WTC11 (cell line): ENCODE data around the gene WFDC2. TPM values are rescaled to one million over a fixed set of nuclear protein-coding genes. Genes with fewer than 3 reads are reported as not detected.

Source experiments
- ATAC-seq: fragments of 200-7000 bp; cut with Tn5 transposase; 2 replicates; pipeline ENCODE4 v1.10.0; 2021; ENCODE audit warnings: mild to moderate bottlenecking, moderate library complexity
- CTCF ChIA-PET: fragments of 300-600 bp; sonication (Branson Sonifier 250); formaldehyde crosslinking; loops from one replicate; lab custom pipeline; 2021; ENCODE audit warnings: antibody characterized with exemption; lab: Charles Lee
- POLR2A ChIA-PET: fragments of 350-600 bp; sonication (Branson Sonifier 250); formaldehyde crosslinking; loops from one replicate; lab custom pipeline; 2021; ENCODE audit warnings: antibody characterized with exemption; lab: Charles Lee
- DNase-seq: peaks from one replicate; pipeline ENCODE4 v3.0.0; 2021; ENCODE audit warnings: low spot score
- H3K27ac Mint-ChIP-seq: 2 replicates; pipeline ENCODE4 v1.8.0; 2021; ENCODE audit warnings: mixed read lengths
- H3K27me3 Mint-ChIP-seq: 2 replicates; pipeline ENCODE4 v1.8.0; 2021; ENCODE audit warnings: low read depth, mild to moderate bottlenecking, moderate library complexity, mixed read lengths
- H3K36me3 Mint-ChIP-seq: 2 replicates; pipeline ENCODE4 v1.8.0; 2021; ENCODE audit warnings: mixed read lengths
- H3K4me1 Mint-ChIP-seq: 2 replicates; pipeline ENCODE4 v1.8.0; 2022; ENCODE audit warnings: mixed read lengths
- H3K4me3 Mint-ChIP-seq: 2 replicates; pipeline ENCODE4 v1.8.0; 2021; ENCODE audit warnings: mild to moderate bottlenecking, moderate library complexity, mixed read lengths
- H3K9me3 Mint-ChIP-seq: 2 replicates; pipeline ENCODE4 v1.8.0; 2021; ENCODE audit warnings: mixed read lengths
- EMX1 ChIP-seq: fragments of 250-450 bp; sonication (Bioruptor Pico); IDR thresholded peaks from 2 replicates; pipeline ENCODE4 v1.8.0; 2021; ENCODE audit warnings: mild to moderate bottlenecking
- ESRRA ChIP-seq: sonication (generic); formaldehyde crosslinking; IDR thresholded peaks from 2 replicates; pipeline ENCODE4 v1.8.1; 2022; ENCODE audit warnings: mild to moderate bottlenecking, missing genetic modification reagents, borderline replicate concordance
- HMGA2 ChIP-seq: fragments of 250-450 bp; sonication (Bioruptor Pico); IDR thresholded peaks from 2 replicates; pipeline ENCODE4 v1.4.0; 2021; ENCODE audit warnings: mild to moderate bottlenecking, moderate library complexity
- PRRX2 ChIP-seq: fragments of 250-450 bp; sonication (Bioruptor Pico); IDR thresholded peaks from 2 replicates; pipeline ENCODE4 v1.8.0; 2021; ENCODE audit warnings: mild to moderate bottlenecking
- RORB ChIP-seq: fragments of 250-450 bp; sonication (Bioruptor Pico); IDR thresholded peaks from 2 replicates; pipeline ENCODE4 v1.9.0; 2021; ENCODE audit warnings: mild to moderate bottlenecking
- SMAD4 ChIP-seq: sonication (generic); formaldehyde crosslinking; IDR thresholded peaks from 2 replicates; pipeline ENCODE4 v1.8.0; 2022; ENCODE audit warnings: mild to moderate bottlenecking, missing genetic modification reagents
- TCF7 ChIP-seq: sonication (generic); formaldehyde crosslinking; IDR thresholded peaks from 2 replicates; pipeline ENCODE4 v1.8.0; 2022; ENCODE audit warnings: mild to moderate bottlenecking, low read depth, missing genetic modification reagents, moderate library complexity
- TEAD1 ChIP-seq: sonication (generic); formaldehyde crosslinking; IDR thresholded peaks from 2 replicates; pipeline ENCODE4 v1.8.0; 2022; ENCODE audit warnings: mild to moderate bottlenecking, missing genetic modification reagents
- ZNF416 ChIP-seq: fragments of 250-450 bp; sonication (Bioruptor Pico); IDR thresholded peaks from 2 replicates; pipeline ENCODE4 v1.9.0; 2021; ENCODE audit warnings: mild to moderate bottlenecking, inconsistent platforms
- ZNF671 ChIP-seq: fragments of 250-450 bp; sonication (Bioruptor Pico); IDR thresholded peaks from 2 replicates; pipeline ENCODE4 v1.8.0; 2021; ENCODE audit warnings: mild to moderate bottlenecking
- total RNA-seq: library from RNA; stranded (reverse); gene quantifications from 3 replicates; pipeline ENCODE4 v1.2.3, GENCODE V29; 2021
- TF ChIP-seq, protein P1 (sequence below): sonication (generic); formaldehyde crosslinking; IDR thresholded peaks from 2 replicates; pipeline ENCODE4 v1.8.0; 2022; ENCODE audit warnings: mild to moderate bottlenecking, missing genetic modification reagents
- TF ChIP-seq, protein P2 (sequence below): sonication (generic); formaldehyde crosslinking; IDR thresholded peaks from 2 replicates; pipeline ENCODE4 v1.8.1; 2022; ENCODE audit warnings: low read depth, mild to moderate bottlenecking, moderate library complexity, missing genetic modification reagents, borderline replicate concordance
- TF ChIP-seq, protein P3 (sequence below): sonication (generic); formaldehyde crosslinking; IDR thresholded peaks from 2 replicates; pipeline ENCODE4 v1.8.1; 2023; ENCODE audit warnings: mild to moderate bottlenecking, moderate library complexity, missing genetic modification reagents

The WFDC2 gene
- total RNA-seq, 1 experiment from 2014 or later: 76.4 TPM

DNA sequence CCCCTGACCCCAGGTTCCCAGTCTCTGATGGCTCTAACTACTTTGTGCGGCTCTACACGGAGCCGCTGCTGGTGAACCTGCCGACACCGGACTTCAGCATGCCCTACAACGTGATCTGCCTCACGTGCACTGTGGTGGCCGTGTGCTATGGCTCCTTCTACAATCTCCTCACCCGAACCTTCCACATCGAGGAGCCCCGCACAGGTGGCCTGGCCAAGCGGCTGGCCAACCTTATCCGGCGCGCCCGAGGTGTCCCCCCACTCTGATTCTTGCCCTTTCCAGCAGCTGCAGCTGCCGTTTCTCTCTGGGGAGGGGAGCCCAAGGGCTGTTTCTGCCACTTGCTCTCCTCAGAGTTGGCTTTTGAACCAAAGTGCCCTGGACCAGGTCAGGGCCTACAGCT lies 44.0 kb upstream of the WFDC2 start:
- peaks cover 34% of the 10 kb centered on the region for H3K36me3 Mint-ChIP-seq
- H3K4me3 Mint-ChIP-seq: no peak overlapping the region
- ATAC-seq (no peak), DNase-seq (no peak)
- H3K9me3 Mint-ChIP-seq: no peaks in the 10 kb centered on the region
- TF ChIP-seq EMX1 (CRISPR knock-in tag): no peak
- no peak for TF ChIP-seq HMGA2 (CRISPR knock-in tag)
- TF ChIP-seq ESRRA: no peak
- TF ChIP-seq, protein P1, sequence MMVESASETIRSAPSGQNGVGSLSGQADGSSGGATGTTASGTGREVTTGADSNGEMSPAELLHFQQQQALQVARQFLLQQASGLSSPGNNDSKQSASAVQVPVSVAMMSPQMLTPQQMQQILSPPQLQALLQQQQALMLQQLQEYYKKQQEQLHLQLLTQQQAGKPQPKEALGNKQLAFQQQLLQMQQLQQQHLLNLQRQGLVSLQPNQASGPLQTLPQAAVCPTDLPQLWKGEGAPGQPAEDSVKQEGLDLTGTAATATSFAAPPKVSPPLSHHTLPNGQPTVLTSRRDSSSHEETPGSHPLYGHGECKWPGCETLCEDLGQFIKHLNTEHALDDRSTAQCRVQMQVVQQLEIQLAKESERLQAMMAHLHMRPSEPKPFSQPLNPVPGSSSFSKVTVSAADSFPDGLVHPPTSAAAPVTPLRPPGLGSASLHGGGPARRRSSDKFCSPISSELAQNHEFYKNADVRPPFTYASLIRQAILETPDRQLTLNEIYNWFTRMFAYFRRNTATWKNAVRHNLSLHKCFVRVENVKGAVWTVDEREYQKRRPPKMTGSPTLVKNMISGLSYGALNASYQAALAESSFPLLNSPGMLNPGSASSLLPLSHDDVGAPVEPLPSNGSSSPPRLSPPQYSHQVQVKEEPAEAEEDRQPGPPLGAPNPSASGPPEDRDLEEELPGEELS: no peak
- TF ChIP-seq SMAD4 (CRISPR knock-in tag): no peak
- TF ChIP-seq, protein P2, sequence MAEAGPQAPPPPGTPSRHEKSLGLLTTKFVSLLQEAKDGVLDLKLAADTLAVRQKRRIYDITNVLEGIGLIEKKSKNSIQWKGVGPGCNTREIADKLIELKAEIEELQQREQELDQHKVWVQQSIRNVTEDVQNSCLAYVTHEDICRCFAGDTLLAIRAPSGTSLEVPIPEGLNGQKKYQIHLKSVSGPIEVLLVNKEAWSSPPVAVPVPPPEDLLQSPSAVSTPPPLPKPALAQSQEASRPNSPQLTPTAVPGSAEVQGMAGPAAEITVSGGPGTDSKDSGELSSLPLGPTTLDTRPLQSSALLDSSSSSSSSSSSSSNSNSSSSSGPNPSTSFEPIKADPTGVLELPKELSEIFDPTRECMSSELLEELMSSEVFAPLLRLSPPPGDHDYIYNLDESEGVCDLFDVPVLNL (CRISPR knock-in tag): no peak
- no peaks in the 10 kb centered on the region for H3K27me3 Mint-ChIP-seq
- POLR2A ChIA-PET: no interaction called here
- CTCF ChIA-PET: interaction anchor here (0.6 to 5.1 kb wide), 2 partner anchors 12 to 52 kb away, joined by 4 to 18 read pairs; no protein-coding TSS in a partner anchor
- H3K4me1 Mint-ChIP-seq: no peaks in the 10 kb centered on the region
- no peak overlapping the region for H3K27ac Mint-ChIP-seq

DNA sequence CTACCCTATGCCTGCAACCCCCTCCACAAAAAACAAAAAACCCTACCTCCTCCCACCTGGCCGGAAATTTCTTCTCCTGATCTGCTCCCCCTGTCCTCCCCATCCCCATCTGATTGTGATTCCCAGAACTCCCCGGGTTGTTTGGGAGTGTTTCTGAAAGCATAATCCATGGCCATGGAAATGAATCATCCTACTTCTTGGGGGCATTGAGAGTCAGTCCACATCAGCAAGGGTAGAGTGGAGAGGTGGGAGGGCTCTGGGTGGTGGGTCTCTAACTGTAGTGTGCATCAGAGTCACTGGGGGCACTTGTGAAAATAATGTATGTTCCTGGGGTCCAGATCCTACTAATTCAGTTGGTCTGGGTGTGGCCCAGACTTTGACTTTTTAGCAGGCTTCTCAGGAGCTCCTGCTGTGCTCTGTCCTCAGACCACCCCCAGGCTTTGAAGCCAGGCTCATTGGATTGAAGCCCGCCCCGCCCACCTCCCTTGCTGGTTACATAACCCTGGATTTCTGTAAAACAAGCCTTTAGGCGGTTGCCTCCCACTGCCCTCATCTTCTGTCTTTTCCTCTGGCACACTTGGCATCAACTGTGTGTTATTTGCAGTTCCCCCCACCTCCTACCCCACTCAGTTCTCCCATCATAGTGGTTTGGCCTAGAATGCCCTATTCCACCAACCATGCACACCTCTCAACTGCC lies 43.1 kb upstream of the WFDC2 start:
- POLR2A ChIA-PET: no interaction called here
- ATAC-seq: no peak

DNA sequence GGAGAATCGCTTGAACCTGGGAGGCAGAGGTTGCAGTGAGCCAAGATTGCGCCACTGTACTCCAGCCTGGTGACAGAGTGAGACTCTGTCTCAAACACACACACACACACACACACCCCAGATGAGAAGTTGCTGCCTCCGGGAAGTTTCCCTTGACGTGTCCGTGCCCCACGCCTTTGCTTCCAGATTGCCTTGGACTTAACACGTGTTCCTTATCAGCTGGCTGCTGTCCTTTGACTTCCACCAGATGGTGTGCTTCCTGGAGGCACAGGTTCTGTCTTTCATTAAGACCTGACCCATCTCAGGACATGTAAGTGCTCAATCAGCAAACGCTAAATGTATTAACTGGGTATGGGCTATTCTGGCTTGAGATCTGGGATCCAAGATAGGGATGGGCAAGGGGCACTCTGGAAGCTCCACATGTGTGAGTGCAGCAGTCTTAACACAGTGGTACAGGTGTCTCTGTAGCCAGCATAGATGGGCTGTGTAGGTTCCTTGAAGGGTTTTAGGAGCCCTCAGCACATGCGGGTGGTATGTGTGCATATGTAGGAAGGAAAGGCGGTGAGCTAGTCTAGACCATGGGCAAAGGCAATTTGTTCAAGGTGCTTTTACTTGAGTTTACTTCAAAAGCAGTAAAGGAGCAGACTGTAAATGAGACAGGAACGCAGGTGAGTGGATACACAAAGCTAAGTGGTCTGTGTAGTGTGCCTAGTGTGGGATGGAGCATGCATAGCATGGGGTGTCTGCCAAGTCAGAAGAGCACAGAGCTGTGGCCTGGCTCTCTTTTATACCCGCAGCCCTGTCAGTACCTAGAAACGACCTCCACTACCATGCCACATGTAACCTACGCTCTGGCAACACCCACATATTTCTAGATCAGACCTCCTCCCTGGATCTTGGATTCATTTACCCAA lies 42.1 kb upstream of the WFDC2 start:
- ChIA-PET CTCF (interaction anchor here (0.9 to 5.1 kb wide), 4 partner anchors 10 to 344 kb away, joined by 3 to 18 read pairs (median 12); no protein-coding TSS in a partner anchor), POLR2A (no interaction called here)
- DNase-seq: no peak
- no peaks in the 10 kb centered on the region for H3K9me3 Mint-ChIP-seq
- no peak overlapping the region for H3K27ac Mint-ChIP-seq
- H3K27me3 Mint-ChIP-seq: no peaks in the 10 kb centered on the region
- no peak overlapping the region for H3K4me3 Mint-ChIP-seq
- TF ChIP-seq RORB (CRISPR knock-in tag): no peak
- no peak for TF ChIP-seq TEAD1 (CRISPR knock-in tag)
- TF ChIP-seq, protein P3, sequence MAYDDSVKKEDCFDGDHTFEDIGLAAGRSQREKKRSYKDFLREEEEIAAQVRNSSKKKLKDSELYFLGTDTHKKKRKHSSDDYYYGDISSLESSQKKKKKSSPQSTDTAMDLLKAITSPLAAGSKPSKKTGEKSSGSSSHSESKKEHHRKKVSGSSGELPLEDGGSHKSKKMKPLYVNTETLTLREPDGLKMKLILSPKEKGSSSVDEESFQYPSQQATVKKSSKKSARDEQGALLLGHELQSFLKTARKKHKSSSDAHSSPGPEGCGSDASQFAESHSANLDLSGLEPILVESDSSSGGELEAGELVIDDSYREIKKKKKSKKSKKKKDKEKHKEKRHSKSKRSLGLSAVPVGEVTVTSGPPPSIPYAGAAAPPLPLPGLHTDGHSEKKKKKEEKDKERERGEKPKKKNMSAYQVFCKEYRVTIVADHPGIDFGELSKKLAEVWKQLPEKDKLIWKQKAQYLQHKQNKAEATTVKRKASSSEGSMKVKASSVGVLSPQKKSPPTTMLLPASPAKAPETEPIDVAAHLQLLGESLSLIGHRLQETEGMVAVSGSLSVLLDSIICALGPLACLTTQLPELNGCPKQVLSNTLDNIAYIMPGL (CRISPR knock-in tag): no peak
- TF ChIP-seq PRRX2 (CRISPR knock-in tag): no peak
- TF ChIP-seq, all 79 proteins: peak for 0
- Mint-ChIP-seq H3K36me3 (peaks cover 22% of the 10 kb centered on the region), H3K4me1 (no peaks in the 10 kb centered on the region)
- ATAC-seq: 0 out of 2 replicates have a peak, but pooled peaks have one; percentile 26

More for the DNA sequence above, 43.1 kb upstream of the WFDC2 start:
- H3K36me3 Mint-ChIP-seq: peaks cover 27% of the 10 kb centered on the region
- H3K9me3 Mint-ChIP-seq: no peaks in the 10 kb centered on the region
- no peak for DNase-seq
- CTCF ChIA-PET: interaction anchor here (0.5 to 5.1 kb wide), 3 partner anchors 11 to 212 kb away, joined by 3 to 18 read pairs (median 18); no protein-coding TSS in a partner anchor
- no peak overlapping the region for H3K27ac Mint-ChIP-seq
- TF ChIP-seq ZNF671: no peak
- no peak for TF ChIP-seq ZNF416 (CRISPR knock-in tag)
- no peak overlapping the region for H3K4me3 Mint-ChIP-seq
- H3K4me1 Mint-ChIP-seq: no peaks in the 10 kb centered on the region
- H3K27me3 Mint-ChIP-seq: no peaks in the 10 kb centered on the region

DNA sequence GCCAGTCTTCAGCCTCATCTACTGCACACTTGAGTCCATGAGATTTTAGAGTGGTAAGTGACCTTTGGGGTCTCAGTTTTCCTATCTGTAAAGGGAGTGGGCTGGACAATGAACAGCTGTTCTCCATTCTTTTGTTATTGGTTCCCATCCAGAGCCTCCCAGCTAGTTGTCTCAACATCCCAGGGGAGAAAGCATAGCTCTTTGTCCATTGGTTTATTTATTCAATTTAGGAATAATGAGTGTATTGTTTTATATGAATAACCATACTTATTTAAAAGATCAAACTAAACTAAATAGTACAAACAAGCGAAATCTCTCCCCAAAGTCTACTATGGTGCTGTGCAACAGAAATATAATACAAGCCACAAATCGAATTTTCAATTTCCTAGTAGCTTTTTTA lies 39.9 kb upstream of the WFDC2 start:
- no peak for TF ChIP-seq TCF7 (CRISPR knock-in tag)
- no peak for TF ChIP-seq ZNF416 (CRISPR knock-in tag)
- CTCF ChIA-PET: interaction anchor here (1.5 to 5.1 kb wide), 2 partner anchors 56 to 66 kb away, joined by 5 to 18 read pairs; partner anchors contain the start of gene SYS1
- H3K4me1 Mint-ChIP-seq: no peaks in the 10 kb centered on the region; the same call in 1 of the 2 replicates
- DNase-seq (no peak), ATAC-seq (no peak)
- POLR2A ChIA-PET: interaction anchor here (1.0 kb wide), 1 partner anchor 14 kb away, joined by 3 read pairs; the partner anchor contains the start of gene PIGT
- H3K27ac Mint-ChIP-seq: no peak overlapping the region
- H3K27me3 Mint-ChIP-seq: no peaks in the 10 kb centered on the region
- no peak overlapping the region for H3K4me3 Mint-ChIP-seq
- peaks cover 14% of the 10 kb centered on the region for H3K36me3 Mint-ChIP-seq
- no peaks in the 10 kb centered on the region for H3K9me3 Mint-ChIP-seq
